B cell (primary cell): ENCODE data around the gene KCNA1. TPM values are rescaled to one million over a fixed set of nuclear protein-coding genes. Genes with fewer than 3 reads are reported as not detected.

Experiments used
- ATAC-seq: fragments of 200-7000 bp; cut with Tn5 transposase; one replicate; pipeline ENCODE4 v1.10.0; 2021; ENCODE audit warnings: low read depth, mild to moderate bottlenecking, moderate number of reproducible peaks, moderate library complexity
- CTCF ChIA-PET: fragments of 350-600 bp; sonication (Branson Sonifier 250); formaldehyde crosslinking; loops from one replicate; lab custom pipeline; 2021; ENCODE audit warnings: antibody characterized with exemption, inconsistent platforms; lab: Charles Lee
- POLR2A ChIA-PET: fragments of 350-600 bp; sonication (Branson Sonifier 250); formaldehyde crosslinking; loops from one replicate; lab custom pipeline; 2021; ENCODE audit warnings: antibody characterized with exemption; lab: Charles Lee
- DNase-seq: peaks from one replicate; pipeline ENCODE4 v3.0.0; 2013
- H2AFZ ChIP-seq: 2 replicates; pipeline ENCODE4 v1.6.1; 2012; ENCODE audit warnings: mild to moderate bottlenecking, low read depth, low read length; ENCODE audit not compliant: insufficient read depth, poor library complexity, severe bottlenecking
- H3K27ac ChIP-seq, 2 donors: 1 replicate in 1 of 2; 2 replicates in 1 of 2; pipeline ENCODE4 v1.5.1; 2012 to 2013; ENCODE audit warnings: low read length in 2 of 2, mild to moderate bottlenecking in 2 of 2, moderate library complexity in 1 of 2
- H3K27me3 ChIP-seq, 4 experiments: fragments of 200-600 bp in 1 of 4; sonication (generic) in 1 of 4; replicated peaks in 1 of 4; 1 replicate in 2 of 4; 2 replicates in 2 of 4; pipeline versions ENCODE4 v1.6.1 to v1.7.0; 2013 to 2016; ENCODE audit warnings: low read length in 3 of 4, mild to moderate bottlenecking in 2 of 4, mixed read lengths in 1 of 4, moderate library complexity in 1 of 4; ENCODE audit not compliant: insufficient read depth in 4 of 4, control insufficient read depth in 3 of 4; ENCODE audit errors: control extremely low read depth in 1 of 4
- H3K36me3 ChIP-seq, 2 experiments: replicated peaks in 1 of 2; 1 replicate in 1 of 2; 2 replicates in 1 of 2; pipeline versions ENCODE4 v1.6.1 to v1.7.1; 2013; ENCODE audit warnings: low read length in 1 of 2; ENCODE audit not compliant: insufficient read depth in 2 of 2, control insufficient read depth in 1 of 2; ENCODE audit errors: control extremely low read depth in 1 of 2, extremely low read depth in 1 of 2
- H3K4me1 ChIP-seq, 2 donors: fragments of 200-600 bp in 1 of 2; sonication (generic) in 1 of 2; 1 replicate in 1 of 2; 2 replicates in 1 of 2; pipeline versions ENCODE4 v1.5.1 to v1.6.1; 2013 to 2017; ENCODE audit warnings: low read length in 2 of 2; ENCODE audit not compliant: control insufficient read depth in 2 of 2, insufficient read depth in 2 of 2
- H3K4me2 ChIP-seq: replicated peaks from 2 replicates; pipeline ENCODE3; 2012; ENCODE audit warnings: mild to moderate bottlenecking, low read depth, low read length; ENCODE audit not compliant: poor library complexity, severe bottlenecking
- H3K4me3 ChIP-seq, 5 experiments: fragments of 200-600 bp in 1 of 5; sonication (generic) in 1 of 5; 1 replicate in 3 of 5; 2 replicates in 2 of 5; pipeline versions ENCODE4 v1.5.1 to v1.7.0; 2011 to 2016; ENCODE audit warnings: low read length in 4 of 5, mild to moderate bottlenecking in 4 of 5, low read depth in 2 of 5, control low read depth in 1 of 5, moderate library complexity in 1 of 5; ENCODE audit not compliant: insufficient read depth in 1 of 5; ENCODE audit errors: control extremely low read depth in 1 of 5, extremely low read depth in 1 of 5
- H3K79me2 ChIP-seq: fragments of 200-600 bp; sonication (generic); one replicate; pipeline ENCODE4 v1.6.0; 2016; ENCODE audit warnings: low read length; ENCODE audit not compliant: control insufficient read depth, insufficient read depth
- H3K9ac ChIP-seq: fragments of 200-600 bp; sonication (generic); 2 replicates; pipeline ENCODE4 v1.6.1; 2017; ENCODE audit warnings: mild to moderate bottlenecking, low read length, moderate library complexity
- H3K9me3 ChIP-seq, 3 donors: one replicate each; pipeline versions ENCODE4 v1.6.1 to v1.7.1; 2013; ENCODE audit warnings: low read length in 2 of 3; ENCODE audit not compliant: control insufficient read depth in 2 of 3, insufficient read depth in 1 of 3; ENCODE audit errors: control extremely low read depth in 1 of 3
- H4K20me1 ChIP-seq: 2 replicates; pipeline ENCODE4 v1.6.0; 2012; ENCODE audit warnings: mild to moderate bottlenecking, low read length; ENCODE audit not compliant: insufficient read depth, control insufficient read depth, poor library complexity, severe bottlenecking
- H3K27ac Mint-ChIP-seq: one replicate; pipeline ENCODE4 v1.8.0; 2021; ENCODE audit warnings: mixed read lengths
- H3K27me3 Mint-ChIP-seq: one replicate; pipeline ENCODE4 v1.8.0; 2021; ENCODE audit warnings: mixed read lengths
- H3K4me1 Mint-ChIP-seq: one replicate; pipeline ENCODE4 v1.8.0; 2021; ENCODE audit warnings: mixed read lengths
- H3K4me3 Mint-ChIP-seq: one replicate; pipeline ENCODE4 v1.8.0; 2021; ENCODE audit warnings: mixed read lengths
- H3K9me3 Mint-ChIP-seq: one replicate; pipeline ENCODE4 v1.8.0; 2022; ENCODE audit warnings: mixed read lengths; ENCODE audit not compliant: insufficient read depth
- CTCF ChIP-seq: fragments of 200-600 bp; IDR thresholded peaks from one replicate; pipeline ENCODE4 v1.8.0; 2022; ENCODE audit warnings: antibody characterized with exemption, mild to moderate bottlenecking
- EZH2 ChIP-seq: IDR thresholded peaks from 2 replicates; pipeline ENCODE4 v1.6.1; 2012; ENCODE audit warnings: borderline replicate concordance, low read depth, mild to moderate bottlenecking, moderate library complexity, low read length; ENCODE audit not compliant: insufficient read depth, poor library complexity, severe bottlenecking
- WGBS: methylation state at CpG from one replicate; pipeline ENCODE4 v1.1.5; 2013; ENCODE audit warnings: missing lambda C conversion rate; ENCODE audit not compliant: insufficient coverage; 5-methylcytosine and 5-hydroxymethylcytosine counted together
- intact Hi-C: fragments of 100-400 bp; cut with micrococcal nuclease; formaldehyde crosslinking; loops from one replicate; pipeline ENCODE4 v1.10.0; 2022
- polyA plus RNA-seq: library from polyadenylated mRNA; depleted of rRNA; stranded (reverse); fragments of >200 nt; gene quantifications from 2 replicates; pipeline ENCODE4 v1.2.3, GENCODE V29; 2012
- total RNA-seq, 2 donors: library from RNA; stranded (reverse); fragments of 120-200 nt in 1 of 2; gene quantifications; 1 replicate in 1 of 2; 2 replicates in 1 of 2; pipeline versions ENCODE4 v1.2.3 to v1.2.4, GENCODE V29; 2013 to 2022

The KCNA1 gene
- total and polyA plus RNA-seq, 2 donors (not counting 1 experiment from before 2014, with no cell fraction given) = not detected

DNA sequence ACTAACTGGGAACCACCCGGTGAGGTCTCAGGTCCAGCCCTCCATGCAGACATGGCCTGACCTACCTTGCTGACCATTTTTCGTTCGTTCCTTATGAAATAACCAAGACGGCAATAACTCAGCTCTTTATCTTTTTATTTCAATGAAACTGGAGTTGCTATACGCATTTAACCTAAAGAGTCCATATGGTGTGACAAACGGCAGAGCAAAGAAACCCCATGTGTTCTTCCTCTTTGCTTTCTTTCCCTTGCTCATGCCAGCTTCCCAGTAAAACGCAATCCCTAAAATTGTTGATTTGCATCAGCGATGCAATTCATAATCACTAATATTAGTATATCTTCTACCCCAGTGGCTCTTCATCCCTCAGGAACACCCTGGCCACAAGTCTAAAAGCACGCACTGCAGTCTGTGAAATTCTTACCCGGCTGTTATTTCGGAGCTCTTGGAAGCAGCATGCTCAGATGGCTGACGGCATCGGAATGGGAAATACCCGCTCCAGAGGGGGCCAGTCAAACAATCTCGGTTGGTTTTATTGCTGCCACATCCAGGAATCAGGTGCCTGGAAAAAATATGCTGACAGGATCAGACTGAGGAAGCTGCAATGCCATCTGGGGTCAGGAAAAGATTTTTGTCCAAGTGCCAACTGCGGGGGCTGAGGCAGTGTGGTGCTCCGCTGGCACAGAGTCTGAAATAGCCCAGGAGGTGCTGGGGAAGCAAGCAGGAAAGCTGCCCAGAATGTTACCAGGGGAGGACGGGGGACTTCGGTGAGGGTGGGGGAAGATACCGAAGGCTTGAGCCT lies 28.2 kb upstream of the KCNA1 start:
- no peak overlapping the region for H3K27ac Mint-ChIP-seq
- ChIA-PET POLR2A (no interaction called here), CTCF (no interaction called here)
- Histone ChIP-seq H3K4me3 (no peak overlapping the region), H3K4me2 (no peak overlapping the region), H4K20me1 (no peaks in the 10 kb centered on the region), H2AFZ (no peak overlapping the region), H3K79me2 (no peaks in the 10 kb centered on the region), H3K9ac (no peak overlapping the region), H3K27ac (no peak overlapping the region), H3K4me1 (no peaks in the 10 kb centered on the region), H3K9me3 (peaks cover 1 to 11% (median 3%) of the 10 kb centered on the region in 3 donors), H3K36me3 (no peaks in the 10 kb centered on the region), H3K27me3 (peaks cover 0 to 11% (median 5%) of the 10 kb centered on the region in 4 experiments)
- no peak for ATAC-seq
- TF ChIP-seq CTCF = no peak
- TF ChIP-seq EZH2 = no peak
- 91% methylated on average over 20 of the region's 20 CpGs for WGBS
- H3K4me3 Mint-ChIP-seq = no peak overlapping the region
- no peak for DNase-seq
- intact Hi-C loops = no loop called here
- H3K9me3 Mint-ChIP-seq = peaks cover 6% of the 10 kb centered on the region
- peaks cover 57% of the 10 kb centered on the region for H3K27me3 Mint-ChIP-seq
- no peaks in the 10 kb centered on the region for H3K4me1 Mint-ChIP-seq

DNA sequence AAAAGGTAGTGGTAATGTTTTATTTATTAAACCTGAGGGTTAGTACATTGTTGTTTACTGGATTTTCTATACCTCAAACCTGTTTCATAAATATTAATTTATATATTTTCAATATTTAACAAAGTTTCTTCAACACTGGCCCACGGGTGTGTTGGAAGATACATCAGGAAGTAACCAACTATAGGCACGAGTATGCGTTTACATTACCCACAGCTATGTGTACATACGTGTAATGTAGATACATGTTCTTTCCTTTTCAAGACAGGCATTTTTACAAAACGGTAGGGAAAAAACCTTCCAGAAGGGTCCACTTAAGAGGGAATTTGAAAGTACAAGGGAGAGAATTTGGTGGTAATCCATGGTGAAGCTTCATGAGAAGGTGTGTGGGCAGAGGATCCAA lies 17.8 kb upstream of the KCNA1 start:
- Histone ChIP-seq H3K9me3 (no peaks in the 10 kb centered on the region), H3K4me3 (no peak overlapping the region), H3K27me3 (peaks cover 0 to 25% (median 8%) of the 10 kb centered on the region in 4 experiments), H3K4me2 (no peak overlapping the region), H3K9ac (no peak overlapping the region), H3K4me1 (no peaks in the 10 kb centered on the region), H4K20me1 (no peaks in the 10 kb centered on the region), H3K36me3 (no peaks in the 10 kb centered on the region), H3K27ac (no peak overlapping the region), H2AFZ (no peak overlapping the region), H3K79me2 (no peaks in the 10 kb centered on the region)
- ChIA-PET POLR2A (no interaction called here), CTCF (no interaction called here)
- Mint-ChIP-seq H3K27ac (no peak overlapping the region), H3K9me3 (no peaks in the 10 kb centered on the region), H3K4me3 (no peak overlapping the region), H3K4me1 (no peaks in the 10 kb centered on the region), H3K27me3 (peaks cover 41% of the 10 kb centered on the region)
- intact Hi-C loops = no loop called here
- no peak for DNase-seq
- TF ChIP-seq EZH2 = no peak
- TF ChIP-seq CTCF = no peak
- WGBS = 72% methylated on average over 4 of the region's 5 CpGs
- ATAC-seq = no peak
